GM08714 (cell line): ENCODE measurements around the gene BRWD1.

Experiments used
- H3K4me3 ChIP-seq: fragments of 200-500 bp; sonication (Bioruptor generic); 2 replicates; pipeline ENCODE4 v1.5.1; 2014; ENCODE audit warnings: mild to moderate bottlenecking, low read length, inconsistent platforms
- ZNF274 ChIP-seq: IDR thresholded peaks from 2 replicates; pipeline ENCODE4 v1.6.1; 2012; ENCODE audit warnings: mild to moderate bottlenecking, low read depth, low read length

The BRWD1 gene

DNA sequence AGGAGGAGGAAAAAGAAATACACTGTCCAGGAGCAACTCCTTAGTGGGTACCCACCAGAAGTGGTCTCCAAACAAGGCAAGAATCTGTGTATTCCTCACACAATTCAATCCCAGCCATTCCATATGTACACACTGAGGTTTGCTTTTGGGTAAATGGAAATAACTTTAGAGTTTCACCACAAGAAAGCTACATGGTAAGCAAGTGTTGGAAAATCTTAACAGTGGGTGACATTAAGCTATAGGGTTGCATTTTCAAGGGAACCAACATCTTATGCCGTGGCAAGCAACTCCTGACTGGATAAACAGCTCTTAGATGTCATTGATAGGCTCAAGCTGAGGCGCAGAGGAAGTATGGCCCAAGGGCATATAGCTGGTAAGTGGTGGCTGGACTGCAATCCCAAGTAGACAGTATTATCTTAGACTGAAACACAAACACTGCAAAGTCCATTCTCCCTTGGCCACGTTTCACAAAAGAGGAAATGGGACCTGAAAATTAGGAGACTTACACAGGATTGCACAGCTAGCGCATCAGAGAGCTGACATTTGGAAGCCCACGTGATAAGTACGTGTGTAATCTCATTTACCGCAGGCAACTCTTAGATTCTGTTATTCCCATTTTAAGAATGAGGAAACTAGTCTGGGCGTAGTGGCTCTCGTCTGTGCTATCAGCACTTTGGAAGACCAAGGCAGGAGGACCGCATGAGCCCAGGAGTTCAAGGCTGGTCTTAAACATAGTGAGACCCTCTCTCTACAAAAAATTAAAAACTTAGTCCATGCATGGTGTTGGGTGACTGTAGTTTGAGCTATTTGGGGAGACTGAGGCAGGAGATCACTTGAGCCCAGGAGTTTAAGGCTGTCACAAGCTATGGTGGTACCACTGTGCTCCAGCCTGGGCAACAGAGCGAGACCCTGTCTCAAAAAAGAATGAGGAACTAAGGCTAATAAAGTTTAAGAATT lies 4.0 kb upstream of the BRWD1 start:
- TF ChIP-seq ZNF274 = no peak
- H3K4me3 ChIP-seq = no peak overlapping the region

DNA sequence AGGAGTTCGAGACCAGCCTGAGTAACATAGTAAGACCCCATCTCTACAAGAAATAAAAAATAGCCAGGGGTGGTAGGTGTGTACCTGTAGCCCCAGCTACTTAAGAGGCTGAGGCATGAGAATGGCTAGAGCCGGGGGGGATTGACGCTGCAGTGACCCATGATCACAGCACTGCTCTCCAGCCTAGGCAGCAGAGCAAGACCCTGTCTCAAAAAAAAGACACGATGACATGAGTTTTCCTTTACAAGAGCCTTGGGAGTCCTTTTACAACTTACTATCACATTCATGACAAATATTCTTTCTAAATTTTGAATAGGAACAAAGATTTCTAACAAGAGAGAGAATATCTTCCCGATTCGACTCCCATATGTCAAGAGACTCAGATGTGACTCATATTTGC lies 3.3 kb upstream of the BRWD1 start:
- no peak for TF ChIP-seq ZNF274

DNA sequence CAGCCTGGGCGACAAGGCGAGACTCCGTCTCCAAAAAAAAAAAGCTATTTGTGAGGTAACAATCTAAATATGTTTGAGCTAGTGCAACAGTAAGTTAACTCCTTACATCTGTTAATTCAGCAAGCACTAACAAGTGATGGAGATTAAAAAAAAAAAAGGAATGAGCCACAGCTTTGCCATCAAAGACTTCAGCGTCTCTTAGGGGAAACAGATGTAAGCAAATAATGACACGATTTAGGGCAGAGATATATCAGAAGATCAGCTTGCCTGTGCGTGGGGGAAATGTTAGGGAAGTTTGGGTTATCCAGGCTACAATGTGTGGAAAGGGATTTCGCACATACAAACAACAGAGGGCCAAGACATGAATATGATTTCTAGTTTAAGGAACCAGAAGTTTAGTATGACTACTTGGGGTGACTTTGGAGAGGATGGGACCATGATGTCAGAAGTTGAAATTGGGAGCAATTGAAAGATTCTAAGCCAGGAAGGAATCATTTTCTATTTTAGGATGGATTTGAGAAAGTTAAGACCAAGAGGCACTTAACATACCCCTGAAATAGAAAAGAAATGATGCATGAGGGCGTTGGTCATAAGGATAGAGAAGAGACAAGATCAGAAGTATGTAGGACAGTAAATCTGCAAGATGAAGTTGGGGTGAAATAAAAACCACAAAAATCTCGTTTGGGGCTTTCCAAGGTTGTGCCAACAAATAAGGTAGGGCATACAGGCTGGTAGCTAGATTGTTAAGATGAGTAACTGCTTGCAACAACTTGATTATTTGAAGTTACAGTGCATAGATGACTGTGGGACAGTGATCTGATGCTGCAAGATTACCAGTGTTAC lies 2.4 kb upstream of the BRWD1 start:
- TF ChIP-seq ZNF274 = no peak
- H3K4me3 ChIP-seq = no peak overlapping the region

More for the DNA sequence above, 3.3 kb upstream of the BRWD1 start:
- no peak overlapping the region for H3K4me3 ChIP-seq

DNA sequence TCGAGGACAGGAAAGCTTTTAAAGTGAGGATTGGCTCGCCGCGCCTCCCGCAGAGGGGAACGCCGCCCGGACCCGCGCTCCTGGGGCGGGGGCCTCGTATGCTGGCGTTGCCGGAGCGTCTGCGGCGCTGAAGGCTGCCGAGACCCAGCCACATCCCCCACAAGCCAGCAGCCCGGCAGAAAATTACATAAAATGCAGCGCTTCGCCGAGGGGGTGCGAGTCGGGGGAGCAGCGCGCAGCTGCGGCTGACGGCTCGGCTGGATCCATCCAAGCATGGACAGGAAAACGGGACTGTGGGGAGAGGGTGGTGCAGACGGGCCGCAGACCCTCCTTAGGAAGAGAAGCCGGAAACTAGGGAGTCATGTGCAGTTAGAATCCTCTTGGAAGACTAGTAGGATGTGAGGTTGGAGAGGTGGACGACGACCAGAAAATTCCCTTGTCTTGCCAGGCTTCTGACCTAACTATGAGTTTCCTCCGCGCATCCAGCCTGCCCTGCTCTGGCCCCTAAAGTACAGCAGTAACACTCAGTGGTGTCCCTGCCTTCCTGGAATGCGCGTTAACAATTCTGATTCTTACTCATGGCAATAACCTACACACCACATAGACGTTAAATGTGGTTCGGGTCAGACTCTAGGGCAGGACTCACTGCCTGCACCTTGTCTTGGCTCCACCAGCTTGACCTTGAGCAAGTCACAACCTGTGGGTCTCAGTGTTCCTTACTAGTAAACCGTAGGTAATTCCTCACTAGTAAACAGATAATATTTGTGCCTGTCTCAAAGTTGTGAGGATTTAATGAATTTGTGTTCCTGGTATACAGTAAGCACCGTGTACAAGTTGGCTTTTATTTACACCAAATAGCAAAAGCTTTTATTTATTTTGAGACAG lies 953 bp upstream of the BRWD1 start:
- H3K4me3 ChIP-seq = peak overlapping the region; percentile 80
- no peak for TF ChIP-seq ZNF274

DNA sequence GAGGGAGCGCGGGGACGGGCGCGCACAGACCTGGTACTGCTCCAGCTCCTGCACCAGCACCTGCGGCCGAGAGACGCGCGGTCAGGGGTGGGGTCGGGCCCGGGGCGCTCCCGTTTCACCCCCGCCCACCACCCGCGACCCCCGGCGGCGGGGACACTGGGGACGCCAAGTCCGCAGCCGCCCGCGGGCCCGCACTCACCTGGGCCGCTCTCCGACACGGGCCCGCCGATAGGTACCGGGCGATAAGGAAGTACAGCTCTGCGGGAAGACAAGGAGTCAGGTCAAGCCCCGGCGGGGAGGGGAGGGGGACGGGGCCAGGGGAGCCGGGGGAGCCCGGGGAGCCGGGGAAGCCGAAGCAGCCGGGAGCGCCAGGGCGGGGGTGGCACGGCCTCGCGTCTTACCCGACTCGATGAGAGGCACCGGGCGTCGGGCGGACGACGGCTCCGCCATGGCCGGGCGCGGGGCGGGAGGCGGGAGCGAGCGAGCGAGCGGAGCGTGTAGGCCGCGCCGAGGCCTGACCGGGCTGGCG lies 326 bp downstream of the BRWD1 start:
- H3K4me3 ChIP-seq = peak overlapping the region; percentile 80
- TF ChIP-seq ZNF274 = no peak

DNA sequence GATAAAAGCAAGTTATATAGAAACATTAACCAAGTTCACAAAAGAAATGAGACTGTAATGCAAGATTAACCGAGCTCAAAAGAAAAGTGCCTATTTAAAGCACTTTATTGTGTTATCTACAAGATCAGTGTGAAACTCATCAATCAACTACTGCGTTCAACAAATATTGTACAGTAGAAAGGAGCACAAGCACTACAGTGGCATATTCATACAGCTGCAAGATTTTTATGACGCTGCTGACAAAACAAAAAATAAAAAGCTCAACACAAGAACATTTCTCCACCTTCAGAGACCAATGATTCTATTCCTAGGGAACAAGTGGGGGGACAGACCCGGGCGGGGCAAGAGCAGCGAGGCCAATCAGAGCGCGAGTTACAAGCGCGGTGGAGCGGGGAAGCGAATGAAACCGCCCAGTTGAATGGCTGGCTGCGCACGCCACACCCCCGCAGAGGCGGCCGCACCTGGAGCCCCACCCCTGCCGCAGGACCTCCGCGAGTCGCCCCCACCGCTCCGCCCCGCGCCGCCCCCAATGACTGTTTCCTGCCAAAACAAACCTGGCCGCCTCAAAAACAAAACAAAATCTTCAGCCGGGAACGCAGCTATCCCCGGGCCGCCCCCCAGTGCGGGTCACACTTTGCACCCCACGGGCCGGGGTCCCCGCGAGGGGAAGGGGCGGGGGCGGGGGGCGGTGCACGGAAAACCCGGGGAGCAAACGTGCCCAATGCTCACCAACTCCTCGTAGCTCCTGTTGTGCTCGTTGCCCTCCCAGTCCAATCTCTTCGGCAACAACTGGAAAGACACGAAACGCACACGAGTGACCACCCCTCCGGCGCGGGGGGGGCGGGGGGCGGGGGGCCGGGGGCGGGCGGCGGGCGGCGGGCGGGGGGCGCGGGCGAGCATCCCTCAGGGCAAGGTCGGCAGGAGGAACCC lies 1.1 kb downstream of the BRWD1 start:
- H3K4me3 ChIP-seq = peak overlapping the region; percentile 80
- no peak for TF ChIP-seq ZNF274

DNA sequence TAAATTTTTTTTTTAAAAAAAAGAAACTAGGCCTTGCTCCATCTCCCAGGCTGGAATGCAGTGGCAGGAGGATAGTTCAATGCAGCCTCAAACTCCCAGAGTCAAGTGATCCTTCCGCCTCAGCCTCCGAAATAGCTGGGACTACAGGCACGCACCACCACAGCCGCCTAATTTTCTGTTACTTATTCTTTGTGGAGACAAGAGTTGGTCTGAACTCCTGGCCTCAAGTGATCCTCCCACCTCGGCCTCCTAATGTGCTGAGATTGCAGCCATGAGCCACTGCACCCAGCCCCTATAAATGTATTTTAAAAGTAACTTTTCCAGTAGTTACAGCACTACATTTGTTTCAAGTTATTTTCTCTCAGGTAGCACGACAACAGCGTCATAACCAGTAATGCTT lies 2.3 kb downstream of the BRWD1 start:
- H3K4me3 ChIP-seq = no peak overlapping the region

DNA sequence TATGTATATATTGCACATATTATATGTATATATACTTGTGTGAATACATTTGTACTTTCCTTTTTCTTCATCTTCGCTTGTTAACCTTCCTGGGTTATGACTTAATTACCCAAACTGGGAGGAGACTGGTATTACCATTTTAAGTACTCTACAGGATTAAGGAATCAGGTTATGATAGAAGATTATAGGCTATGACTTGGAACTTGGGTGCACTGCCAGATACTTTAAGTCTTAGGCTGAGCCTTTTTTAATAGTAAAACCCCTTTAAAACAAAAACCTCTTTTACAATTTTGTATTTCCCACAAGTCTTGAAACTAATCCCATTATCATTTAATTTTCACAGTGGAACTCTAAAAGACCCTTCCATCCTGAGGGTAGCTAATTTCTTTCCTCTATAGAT lies 6.0 kb downstream of the BRWD1 start:
- H3K4me3 ChIP-seq = no peak overlapping the region
- no peak for TF ChIP-seq ZNF274

More for the DNA sequence above, 2.3 kb downstream of the BRWD1 start:
- TF ChIP-seq ZNF274 = no peak

DNA sequence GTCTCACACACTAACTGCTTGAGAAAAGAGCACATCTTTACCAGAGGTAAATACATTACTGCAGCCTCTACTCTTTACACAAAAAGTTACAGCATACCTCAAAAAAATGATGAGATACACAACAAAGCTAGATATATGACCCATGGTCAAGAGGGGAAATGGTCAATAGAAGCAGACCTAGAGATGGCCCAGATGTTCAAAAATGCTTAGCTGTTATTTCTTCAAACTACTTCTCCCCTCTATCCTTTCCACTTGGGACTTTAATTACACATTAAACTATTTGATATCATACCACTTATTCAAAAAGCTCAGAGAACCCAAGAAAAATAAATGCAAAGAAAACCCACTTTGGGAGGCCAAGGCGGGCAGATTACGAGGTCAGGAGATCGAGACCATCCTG lies 12.8 kb downstream of the BRWD1 start:
- no peak for TF ChIP-seq ZNF274
- H3K4me3 ChIP-seq = no peak overlapping the region

DNA sequence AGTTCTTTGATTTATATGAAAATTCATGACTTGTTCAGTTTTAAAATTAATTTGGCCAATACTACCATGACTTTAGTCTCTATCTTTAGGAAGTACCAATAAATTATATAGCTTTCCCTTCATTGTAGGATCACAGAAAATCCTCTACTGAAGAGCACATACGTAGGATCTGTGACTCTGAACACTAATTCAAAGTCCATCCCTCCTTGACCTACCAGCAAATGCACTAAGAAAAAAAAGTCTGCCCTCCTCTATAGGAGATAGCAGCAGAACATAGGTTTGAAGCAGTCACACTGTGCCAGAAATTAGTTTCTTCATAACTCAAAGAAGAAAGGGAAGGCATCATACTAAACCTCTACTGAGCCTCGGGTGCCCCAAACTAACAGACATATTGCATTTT lies 16.5 kb downstream of the BRWD1 start:
- H3K4me3 ChIP-seq = no peak overlapping the region
- no peak for TF ChIP-seq ZNF274

DNA sequence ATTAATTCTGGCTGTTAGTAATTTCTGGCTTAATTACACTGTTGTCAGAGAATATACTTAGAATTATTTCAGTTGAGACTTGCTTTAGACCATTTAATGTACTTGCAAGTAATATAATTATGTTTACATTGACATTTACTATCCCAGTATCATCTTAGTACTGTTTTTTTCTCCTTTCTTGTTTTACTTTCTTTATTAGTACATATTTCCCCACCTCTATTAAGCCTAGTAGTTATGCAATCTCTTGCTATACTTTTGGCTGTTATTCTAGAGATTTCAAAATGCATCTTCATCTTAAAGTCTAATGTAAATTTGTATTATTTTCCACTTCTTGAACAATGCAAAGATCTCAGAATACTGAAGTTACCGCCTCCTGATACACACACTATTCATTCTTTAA lies 24.4 kb downstream of the BRWD1 start:
- no peak for TF ChIP-seq ZNF274

DNA sequence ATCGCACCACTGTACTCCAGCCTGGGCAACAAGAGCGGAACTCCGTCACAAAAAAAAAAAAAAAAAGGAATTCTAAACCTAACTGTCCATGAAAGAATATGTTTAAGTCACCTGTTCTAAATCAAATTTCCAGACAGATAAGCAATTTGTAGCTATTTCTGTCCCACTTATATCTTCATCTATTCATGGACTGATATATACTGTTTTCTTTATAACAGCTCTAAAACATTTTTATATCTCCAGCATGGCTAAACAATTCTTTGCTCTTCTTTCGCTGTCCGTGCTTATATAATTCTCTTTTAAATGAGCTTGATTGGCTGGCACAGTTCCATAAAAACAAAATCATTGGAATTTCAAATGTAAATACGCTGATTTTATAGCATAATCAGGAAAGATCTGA lies 30.5 kb downstream of the BRWD1 start:
- no peak for TF ChIP-seq ZNF274
- H3K4me3 ChIP-seq = no peak overlapping the region

More for the DNA sequence above, 24.4 kb downstream of the BRWD1 start:
- H3K4me3 ChIP-seq = no peak overlapping the region

DNA sequence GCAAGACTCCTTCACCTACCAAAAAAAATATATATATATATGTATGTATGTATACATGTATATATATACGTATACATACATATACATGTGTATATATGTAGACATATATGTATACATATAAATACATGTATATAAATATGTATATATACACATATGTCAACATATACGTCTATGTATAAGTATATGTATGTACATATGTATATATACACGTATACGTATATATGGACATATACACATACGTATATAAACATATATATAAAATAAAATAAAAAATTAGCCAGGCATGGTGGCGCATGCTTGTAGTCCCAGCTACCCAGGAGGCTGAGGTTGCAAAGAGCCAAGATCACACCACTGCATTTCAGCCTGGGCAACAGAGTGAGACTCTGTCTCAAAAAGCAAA lies 31.6 kb downstream of the BRWD1 start:
- TF ChIP-seq ZNF274 = no peak
- no peak overlapping the region for H3K4me3 ChIP-seq
